Osteoblast (primary cell): Measurements from ENCODE around the gene STK33. TPM values are rescaled to one million over a fixed set of nuclear protein-coding genes. Genes with fewer than 3 reads are reported as not detected.

Experiments
- DNase-seq: peaks from one replicate; pipeline ENCODE4 v3.0.0; 2011; ENCODE audit warnings: low spot score, mixed read lengths; ENCODE audit not compliant: insufficient read length; ENCODE audit errors: missing footprints
- H2AFZ ChIP-seq: 2 replicates; pipeline ENCODE4 v1.6.0; 2011; ENCODE audit warnings: mild to moderate bottlenecking, low read length
- H3K27ac ChIP-seq: 2 replicates; pipeline ENCODE4 v1.5.1; 2011; ENCODE audit warnings: mild to moderate bottlenecking, low read depth, low read length, moderate library complexity
- H3K27me3 ChIP-seq: 2 replicates; pipeline ENCODE4 v1.6.0; 2012; ENCODE audit warnings: mild to moderate bottlenecking, control low read depth, inconsistent platforms, low read length, moderate library complexity; ENCODE audit not compliant: insufficient read depth
- H3K36me3 ChIP-seq: 2 replicates; pipeline ENCODE4 v1.5.1; 2011; ENCODE audit warnings: mild to moderate bottlenecking, low read length, control low read depth, moderate library complexity; ENCODE audit not compliant: insufficient read depth
- H3K4me1 ChIP-seq: 2 replicates; pipeline ENCODE4 v1.5.1; 2011; ENCODE audit warnings: mild to moderate bottlenecking, low read length, control low read depth, moderate library complexity; ENCODE audit not compliant: insufficient read depth
- H3K4me2 ChIP-seq: 2 replicates; pipeline ENCODE4 v1.6.0; 2011; ENCODE audit warnings: mild to moderate bottlenecking, low read length; ENCODE audit not compliant: insufficient read depth
- H3K4me3 ChIP-seq: fragments of 200-600 bp; sonication (generic); 3 replicates; pipeline ENCODE4 v1.5.1; 2012; ENCODE audit warnings: mild to moderate bottlenecking, low read length, inconsistent platforms; ENCODE audit not compliant: insufficient read depth
- H3K79me2 ChIP-seq: 2 replicates; pipeline ENCODE4 v1.6.0; 2012; ENCODE audit warnings: mild to moderate bottlenecking, low read length, control low read depth, inconsistent platforms; ENCODE audit not compliant: insufficient read depth
- H3K9me3 ChIP-seq: 2 replicates; pipeline ENCODE4 v1.5.1; 2011; ENCODE audit warnings: low read depth, low read length, control low read depth
- H4K20me1 ChIP-seq: 2 replicates; pipeline ENCODE4 v1.6.0; 2012; ENCODE audit warnings: mild to moderate bottlenecking, low read length, control low read depth; ENCODE audit not compliant: insufficient read depth
- total RNA-seq: library from RNA; depleted of rRNA; stranded (reverse); fragments of >200 nt; gene quantifications from 2 replicates; pipeline ENCODE4 v1.2.3, GENCODE V29; 2012
- TF ChIP-seq, protein P1 (sequence below): IDR thresholded peaks from 2 replicates; pipeline ENCODE4 v1.5.1; 2011; ENCODE audit warnings: mild to moderate bottlenecking, low read depth, low read length, moderate library complexity; ENCODE audit errors: extremely low read depth

STK33 gene
- total RNA-seq, 1 donor = 0.72 TPM

- TF ChIP-seq, protein P1, sequence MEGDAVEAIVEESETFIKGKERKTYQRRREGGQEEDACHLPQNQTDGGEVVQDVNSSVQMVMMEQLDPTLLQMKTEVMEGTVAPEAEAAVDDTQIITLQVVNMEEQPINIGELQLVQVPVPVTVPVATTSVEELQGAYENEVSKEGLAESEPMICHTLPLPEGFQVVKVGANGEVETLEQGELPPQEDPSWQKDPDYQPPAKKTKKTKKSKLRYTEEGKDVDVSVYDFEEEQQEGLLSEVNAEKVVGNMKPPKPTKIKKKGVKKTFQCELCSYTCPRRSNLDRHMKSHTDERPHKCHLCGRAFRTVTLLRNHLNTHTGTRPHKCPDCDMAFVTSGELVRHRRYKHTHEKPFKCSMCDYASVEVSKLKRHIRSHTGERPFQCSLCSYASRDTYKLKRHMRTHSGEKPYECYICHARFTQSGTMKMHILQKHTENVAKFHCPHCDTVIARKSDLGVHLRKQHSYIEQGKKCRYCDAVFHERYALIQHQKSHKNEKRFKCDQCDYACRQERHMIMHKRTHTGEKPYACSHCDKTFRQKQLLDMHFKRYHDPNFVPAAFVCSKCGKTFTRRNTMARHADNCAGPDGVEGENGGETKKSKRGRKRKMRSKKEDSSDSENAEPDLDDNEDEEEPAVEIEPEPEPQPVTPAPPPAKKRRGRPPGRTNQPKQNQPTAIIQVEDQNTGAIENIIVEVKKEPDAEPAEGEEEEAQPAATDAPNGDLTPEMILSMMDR = no peak
- H3K27me3 ChIP-seq = no peaks in the 10 kb centered on the region
- H3K79me2 ChIP-seq = no peaks in the 10 kb centered on the region
- H3K4me3 ChIP-seq = no peak overlapping the region
- no peak for DNase-seq
- H3K4me2 ChIP-seq = no peak overlapping the region
- no peaks in the 10 kb centered on the region for H3K4me1 ChIP-seq
- H3K27ac ChIP-seq = no peak overlapping the region
- H3K9me3 ChIP-seq = no peaks in the 10 kb centered on the region
- H2AFZ ChIP-seq = no peak overlapping the region
- H4K20me1 ChIP-seq = no peaks in the 10 kb centered on the region
- no peaks in the 10 kb centered on the region for H3K36me3 ChIP-seq
These were observed 221.2 kb downstream of the STK33 start for GRCh38 chr11:8372641-8373381.

DNA sequence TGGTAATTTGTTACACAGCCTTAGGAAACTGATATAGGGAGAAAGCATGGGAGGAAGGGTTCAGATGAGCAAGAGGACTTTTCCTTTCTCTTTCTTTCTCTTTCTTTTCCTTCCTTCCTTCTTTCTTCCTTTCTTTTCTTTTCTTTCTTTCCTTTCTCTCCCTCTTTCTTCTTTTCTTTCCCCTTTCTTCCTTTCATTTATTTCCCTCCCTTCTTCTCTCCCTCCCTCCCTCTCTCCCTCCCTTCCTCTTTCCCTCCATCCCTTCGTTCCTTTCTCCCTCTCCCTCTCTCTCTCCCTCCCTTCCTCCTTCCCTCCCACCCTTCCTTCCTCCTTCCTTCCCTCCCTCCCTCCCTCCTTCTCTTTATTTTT is 222.5 kb downstream of the STK33 start:
- TF ChIP-seq, protein P1 = no peak
- Histone ChIP-seq H2AFZ (no peak overlapping the region), H3K36me3 (no peaks in the 10 kb centered on the region), H3K4me2 (no peak overlapping the region), H3K9me3 (no peaks in the 10 kb centered on the region), H3K4me1 (no peaks in the 10 kb centered on the region), H4K20me1 (no peaks in the 10 kb centered on the region), H3K79me2 (no peaks in the 10 kb centered on the region), H3K4me3 (no peak overlapping the region), H3K27ac (no peak overlapping the region), H3K27me3 (peaks cover 5% of the 10 kb centered on the region)
- no peak for DNase-seq

GRCh38 chr11:8370812-8371515 is 223.1 kb downstream of the STK33 start:
- Histone ChIP-seq H3K27me3 (peaks cover 5% of the 10 kb centered on the region), H3K9me3 (no peaks in the 10 kb centered on the region)
- peak; percentile 48 for DNase-seq

More at GRCh38 chr11:8370812-8371515, 223.1 kb downstream of the STK33 start:
- Histone ChIP-seq H4K20me1 (no peaks in the 10 kb centered on the region), H2AFZ (no peak overlapping the region), H3K4me2 (no peak overlapping the region), H3K79me2 (no peaks in the 10 kb centered on the region), H3K27ac (no peak overlapping the region), H3K4me1 (no peaks in the 10 kb centered on the region), H3K4me3 (no peak overlapping the region), H3K36me3 (no peaks in the 10 kb centered on the region)
- TF ChIP-seq, protein P1 = no peak
